ENCODE measurements around the gene PDF. TPM values are rescaled to one million over a fixed set of nuclear protein-coding genes. Genes with fewer than 3 reads are reported as not detected.

Gene PDF
- total RNA-seq, 1 experiment from 2014 or later, result 23.1 TPM

- Histone ChIP-seq H3K4me3 (ENCODE audit: low read depth in 2 of 2, low read length in 2 of 2) (no peak overlapping the region), H3K4me1 (ENCODE audit: control insufficient read depth, insufficient read depth, low read length) (no peaks in the 10 kb centered on the region), H3K27ac (ENCODE audit: low read length) (no peak overlapping the region), H3K9me3 (ENCODE audit: control insufficient read depth, insufficient read depth, low read depth, low read length) (no peaks in the 10 kb centered on the region), H3K36me3 (ENCODE audit: control insufficient read depth, insufficient read depth, low read length) (no peaks in the 10 kb centered on the region; the same call in 1 of the 2 replicates), H3K27me3 (ENCODE audit: control insufficient read depth, insufficient read depth, low read length) (no peaks in the 10 kb centered on the region)
- intact Hi-C loops (cut with micrococcal nuclease; ENCODE audit: unreplicated experiment), result loop anchor here (5.0 kb wide), 1 partner anchor 135 kb away; no protein-coding TSS in a partner anchor
- TF ChIP-seq TCF7L2 (IDR thresholded peaks at IDR 0.05; ENCODE audit: low read depth, low read length), result no peak
- peak; percentile 69 for TF ChIP-seq CTCF (IDR thresholded peaks at IDR 0.05)
- no TSS peak for BruUV-seq (replicated peaks)
- in situ Hi-C loops (cut with HindIII; ENCODE audit: low pct_unique_long_range_greater_than_20kb, low sequenced_read_pairs), result no loop called here
- POLR2A ChIA-PET, result no interaction called here
- CTCF ChIA-PET, result interaction anchor here (0.6 kb wide), 1 partner anchor 65 kb away, joined by 3 read pairs; no protein-coding TSS in a partner anchor
- DNase-seq (ENCODE audit: low read depth, low spot score) (peak; percentile 2), ATAC-seq (no peak)
These were observed 43.3 kb downstream of the PDF start for GRCh38 chr16:69286941-69287713.

- BruUV-seq (replicated peaks), result no TSS peak
- Histone ChIP-seq H3K27me3 (ENCODE audit: control insufficient read depth, insufficient read depth, low read length) (no peaks in the 10 kb centered on the region), H3K9me3 (ENCODE audit: control insufficient read depth, insufficient read depth, low read depth, low read length) (no peaks in the 10 kb centered on the region), H3K36me3 (ENCODE audit: control insufficient read depth, insufficient read depth, low read length) (no peaks in the 10 kb centered on the region; the same call in 1 of the 2 replicates), H3K4me1 (ENCODE audit: control insufficient read depth, insufficient read depth, low read length) (no peaks in the 10 kb centered on the region), H3K4me3 (ENCODE audit: low read depth in 2 of 2, low read length in 2 of 2) (no peak overlapping the region), H3K27ac (ENCODE audit: low read length) (no peak overlapping the region)
- POLR2A ChIA-PET, result interaction anchor here (0.6 kb wide), 1 partner anchor 185 kb away, joined by 3 read pairs; no protein-coding TSS in a partner anchor
- in situ Hi-C loops (cut with HindIII; ENCODE audit: low pct_unique_long_range_greater_than_20kb, low sequenced_read_pairs), result no loop called here
- TF ChIP-seq REST (IDR thresholded peaks at IDR 0.05; ENCODE audit: insufficient read depth in 1 of 2, low read depth in 2 of 2, low read length in 1 of 2) (no peak), CTCF (IDR thresholded peaks at IDR 0.05) (no peak), SIN3A (IDR thresholded peaks at IDR 0.05; ENCODE audit: borderline replicate concordance, insufficient read depth, low read depth, low read length) (no peak), POLR2AphosphoS5 (IDR thresholded peaks at IDR 0.05; ENCODE audit: low read depth, low read length) (no peak), TCF7L2 (IDR thresholded peaks at IDR 0.05; ENCODE audit: low read depth, low read length) (no peak)
- ATAC-seq, result no peak
- DNase-seq (ENCODE audit: low read depth, low spot score), result no peak
- CTCF ChIA-PET, result interaction anchor here (0.7 kb wide), 2 partner anchors 53 to 97 kb away, joined by 4 to 10 read pairs; no protein-coding TSS in a partner anchor
- intact Hi-C loops (cut with micrococcal nuclease; ENCODE audit: unreplicated experiment), result loop anchor here (5.0 kb wide), 1 partner anchor 133 kb away; no protein-coding TSS in a partner anchor
These were observed 45.1 kb downstream of the PDF start for GRCh38 chr16:69285240-69285639.

Measured in Panc1 (cell line).